ENCODE measurements around the gene HECW1. TPM values are rescaled to one million over a fixed set of nuclear protein-coding genes. Genes with fewer than 3 reads are reported as not detected.

Gene HECW1
- total and polyA plus RNA-seq, 2 of the 13 experiments (the other 11 are each of a cell fraction or from before 2014, with no cell fraction given) = not detected

DNA sequence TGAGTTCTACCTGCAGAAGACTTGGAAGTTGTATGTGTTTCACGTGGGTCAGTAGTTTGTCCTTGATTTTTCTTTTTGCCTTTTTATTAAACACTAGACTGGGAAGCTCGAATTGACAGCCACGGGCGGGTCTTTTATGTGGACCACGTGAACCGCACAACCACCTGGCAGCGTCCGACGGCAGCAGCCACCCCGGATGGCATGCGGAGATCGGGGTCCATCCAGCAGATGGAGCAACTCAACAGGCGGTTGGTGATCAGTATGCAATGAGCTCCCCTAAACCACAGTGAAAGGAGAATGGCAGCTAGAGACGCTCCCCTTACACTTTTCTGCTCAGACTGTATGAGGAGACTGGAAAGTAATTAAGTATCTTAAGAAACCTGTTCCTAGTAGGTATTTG lies 343.8 kb downstream of the HECW1 start (continued):
- TF ChIP-seq, protein P1, sequence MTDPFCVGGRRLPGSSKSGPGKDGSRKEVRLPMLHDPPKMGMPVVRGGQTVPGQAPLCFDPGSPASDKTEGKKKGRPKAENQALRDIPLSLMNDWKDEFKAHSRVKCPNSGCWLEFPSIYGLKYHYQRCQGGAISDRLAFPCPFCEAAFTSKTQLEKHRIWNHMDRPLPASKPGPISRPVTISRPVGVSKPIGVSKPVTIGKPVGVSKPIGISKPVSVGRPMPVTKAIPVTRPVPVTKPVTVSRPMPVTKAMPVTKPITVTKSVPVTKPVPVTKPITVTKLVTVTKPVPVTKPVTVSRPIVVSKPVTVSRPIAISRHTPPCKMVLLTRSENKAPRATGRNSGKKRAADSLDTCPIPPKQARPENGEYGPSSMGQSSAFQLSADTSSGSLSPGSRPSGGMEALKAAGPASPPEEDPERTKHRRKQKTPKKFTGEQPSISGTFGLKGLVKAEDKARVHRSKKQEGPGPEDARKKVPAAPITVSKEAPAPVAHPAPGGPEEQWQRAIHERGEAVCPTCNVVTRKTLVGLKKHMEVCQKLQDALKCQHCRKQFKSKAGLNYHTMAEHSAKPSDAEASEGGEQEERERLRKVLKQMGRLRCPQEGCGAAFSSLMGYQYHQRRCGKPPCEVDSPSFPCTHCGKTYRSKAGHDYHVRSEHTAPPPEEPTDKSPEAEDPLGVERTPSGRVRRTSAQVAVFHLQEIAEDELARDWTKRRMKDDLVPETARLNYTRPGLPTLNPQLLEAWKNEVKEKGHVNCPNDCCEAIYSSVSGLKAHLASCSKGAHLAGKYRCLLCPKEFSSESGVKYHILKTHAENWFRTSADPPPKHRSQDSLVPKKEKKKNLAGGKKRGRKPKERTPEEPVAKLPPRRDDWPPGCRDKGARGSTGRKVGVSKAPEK (CRISPR knock-in tag; IDR thresholded peaks at IDR 0.05; ENCODE audit: borderline replicate concordance) = no peak
- TF ChIP-seq LCORL (IDR thresholded peaks at IDR 0.05) (no peak), LCORL (CRISPR knock-in tag; IDR thresholded peaks at IDR 0.05) (peak; percentile 31; the same call in 1 of the 2 replicates), MYC (CRISPR knock-in tag; IDR thresholded peaks at IDR 0.05; ENCODE audit: borderline replicate concordance) (peak; percentile 69; the same call in 1 of the 2 replicates), SRSF9 (IDR thresholded peaks at IDR 0.05; ENCODE audit: borderline replicate concordance, insufficient read depth, low read depth, low read length, poor library complexity, severe bottlenecking) (no peak), EED (CRISPR knock-in tag; IDR thresholded peaks at IDR 0.05) (no peak), SMAD3 (CRISPR knock-in tag; IDR thresholded peaks at IDR 0.05) (0 out of 2 replicates have a peak, but pooled peaks have one; percentile 35), TSC22D2 (CRISPR knock-in tag; IDR thresholded peaks at IDR 0.05; ENCODE audit: borderline replicate concordance) (no peak), REL (CRISPR knock-in tag; conservative IDR thresholded peaks at IDR 0.05) (no peak), ZIK1 (CRISPR knock-in tag; IDR thresholded peaks at IDR 0.05; ENCODE audit: borderline replicate concordance, low read depth) (no peak), ZNF839 (CRISPR knock-in tag; IDR thresholded peaks at IDR 0.05; ENCODE audit: borderline replicate concordance) (no peak), ZNF724P (CRISPR knock-in tag; IDR thresholded peaks at IDR 0.05; ENCODE audit: borderline replicate concordance) (no peak), ZC3H4 (CRISPR knock-in tag; IDR thresholded peaks at IDR 0.05; ENCODE audit: borderline replicate concordance) (no peak), MLLT10 (CRISPR knock-in tag; IDR thresholded peaks at IDR 0.05) (no peak), MAZ (IDR thresholded peaks at IDR 0.05; ENCODE audit: borderline replicate concordance, low read depth, low read length) (no peak), MAZ (CRISPR knock-in tag; IDR thresholded peaks at IDR 0.05; ENCODE audit: low read depth) (no peak)
- TF ChIP-seq, protein P2, sequence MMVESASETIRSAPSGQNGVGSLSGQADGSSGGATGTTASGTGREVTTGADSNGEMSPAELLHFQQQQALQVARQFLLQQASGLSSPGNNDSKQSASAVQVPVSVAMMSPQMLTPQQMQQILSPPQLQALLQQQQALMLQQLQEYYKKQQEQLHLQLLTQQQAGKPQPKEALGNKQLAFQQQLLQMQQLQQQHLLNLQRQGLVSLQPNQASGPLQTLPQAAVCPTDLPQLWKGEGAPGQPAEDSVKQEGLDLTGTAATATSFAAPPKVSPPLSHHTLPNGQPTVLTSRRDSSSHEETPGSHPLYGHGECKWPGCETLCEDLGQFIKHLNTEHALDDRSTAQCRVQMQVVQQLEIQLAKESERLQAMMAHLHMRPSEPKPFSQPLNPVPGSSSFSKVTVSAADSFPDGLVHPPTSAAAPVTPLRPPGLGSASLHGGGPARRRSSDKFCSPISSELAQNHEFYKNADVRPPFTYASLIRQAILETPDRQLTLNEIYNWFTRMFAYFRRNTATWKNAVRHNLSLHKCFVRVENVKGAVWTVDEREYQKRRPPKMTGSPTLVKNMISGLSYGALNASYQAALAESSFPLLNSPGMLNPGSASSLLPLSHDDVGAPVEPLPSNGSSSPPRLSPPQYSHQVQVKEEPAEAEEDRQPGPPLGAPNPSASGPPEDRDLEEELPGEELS (CRISPR knock-in tag; IDR thresholded peaks at IDR 0.05) = no peak
- TF ChIP-seq, protein P3, sequence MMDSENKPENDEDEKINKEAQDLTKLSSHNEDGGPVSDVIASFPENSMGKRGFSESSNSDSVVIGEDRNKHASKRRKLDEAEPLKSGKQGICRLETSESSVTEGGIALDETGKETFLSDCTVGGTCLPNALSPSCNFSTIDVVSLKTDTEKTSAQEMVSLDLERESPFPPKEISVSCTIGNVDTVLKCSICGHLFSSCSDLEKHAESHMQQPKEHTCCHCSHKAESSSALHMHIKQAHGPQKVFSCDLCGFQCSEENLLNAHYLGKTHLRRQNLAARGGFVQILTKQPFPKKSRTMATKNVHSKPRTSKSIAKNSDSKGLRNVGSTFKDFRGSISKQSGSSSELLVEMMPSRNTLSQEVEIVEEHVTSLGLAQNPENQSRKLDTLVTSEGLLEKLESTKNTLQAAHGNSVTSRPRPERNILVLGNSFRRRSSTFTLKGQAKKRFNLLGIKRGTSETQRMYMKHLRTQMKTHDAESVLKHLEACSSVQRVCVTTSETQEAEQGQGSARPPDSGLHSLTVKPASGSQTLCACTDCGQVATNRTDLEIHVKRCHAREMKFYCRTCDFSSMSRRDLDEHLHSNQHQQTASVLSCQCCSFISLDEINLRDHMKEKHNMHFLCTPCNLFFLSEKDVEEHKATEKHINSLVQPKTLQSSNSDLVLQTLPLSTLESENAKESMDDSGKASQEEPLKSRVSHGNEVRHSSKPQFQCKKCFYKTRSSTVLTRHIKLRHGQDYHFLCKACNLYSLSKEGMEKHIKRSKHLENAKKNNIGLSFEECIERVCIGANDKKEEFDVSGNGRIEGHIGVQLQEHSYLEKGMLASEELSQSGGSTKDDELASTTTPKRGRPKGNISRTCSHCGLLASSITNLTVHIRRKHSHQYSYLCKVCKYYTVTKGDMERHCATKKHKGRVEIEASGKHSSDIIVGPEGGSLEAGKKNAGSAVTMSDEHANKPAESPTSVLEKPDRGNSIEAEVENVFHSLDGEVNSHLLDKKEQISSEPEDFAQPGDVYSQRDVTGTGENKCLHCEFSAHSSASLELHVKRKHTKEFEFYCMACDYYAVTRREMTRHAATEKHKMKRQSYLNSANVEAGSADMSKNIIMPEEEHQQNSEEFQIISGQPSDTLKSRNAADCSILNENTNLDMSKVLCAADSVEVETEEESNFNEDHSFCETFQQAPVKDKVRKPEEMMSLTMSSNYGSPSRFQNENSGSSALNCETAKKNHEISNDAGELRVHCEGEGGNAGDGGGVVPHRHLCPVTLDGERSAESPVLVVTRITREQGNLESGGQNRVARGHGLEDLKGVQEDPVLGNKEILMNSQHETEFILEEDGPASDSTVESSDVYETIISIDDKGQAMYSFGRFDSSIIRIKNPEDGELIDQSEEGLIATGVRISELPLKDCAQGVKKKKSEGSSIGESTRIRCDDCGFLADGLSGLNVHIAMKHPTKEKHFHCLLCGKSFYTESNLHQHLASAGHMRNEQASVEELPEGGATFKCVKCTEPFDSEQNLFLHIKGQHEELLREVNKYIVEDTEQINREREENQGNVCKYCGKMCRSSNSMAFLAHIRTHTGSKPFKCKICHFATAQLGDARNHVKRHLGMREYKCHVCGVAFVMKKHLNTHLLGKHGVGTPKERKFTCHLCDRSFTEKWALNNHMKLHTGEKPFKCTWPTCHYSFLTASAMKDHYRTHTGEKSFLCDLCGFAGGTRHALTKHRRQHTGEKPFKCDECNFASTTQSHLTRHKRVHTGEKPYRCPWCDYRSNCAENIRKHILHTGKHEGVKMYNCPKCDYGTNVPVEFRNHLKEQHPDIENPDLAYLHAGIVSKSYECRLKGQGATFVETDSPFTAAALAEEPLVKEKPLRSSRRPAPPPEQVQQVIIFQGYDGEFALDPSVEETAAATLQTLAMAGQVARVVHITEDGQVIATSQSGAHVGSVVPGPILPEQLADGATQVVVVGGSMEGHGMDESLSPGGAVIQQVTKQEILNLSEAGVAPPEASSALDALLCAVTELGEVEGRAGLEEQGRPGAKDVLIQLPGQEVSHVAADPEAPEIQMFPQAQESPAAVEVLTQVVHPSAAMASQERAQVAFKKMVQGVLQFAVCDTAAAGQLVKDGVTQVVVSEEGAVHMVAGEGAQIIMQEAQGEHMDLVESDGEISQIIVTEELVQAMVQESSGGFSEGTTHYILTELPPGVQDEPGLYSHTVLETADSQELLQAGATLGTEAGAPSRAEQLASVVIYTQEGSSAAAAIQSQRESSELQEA (CRISPR knock-in tag; IDR thresholded peaks at IDR 0.05; ENCODE audit: not compliant biosample characterization) = no peak

Measured in HepG2 (cell line).